ENCODE results near the gene JUN. TPM values are rescaled to one million over a fixed set of nuclear protein-coding genes. Genes with fewer than 3 reads are reported as not detected.

JUN gene
- total and polyA plus RNA-seq, 2 of the 13 experiments (the other 11 are each of a cell fraction or from before 2014, with no cell fraction given), result 18.2 to 22.3 TPM

DNA sequence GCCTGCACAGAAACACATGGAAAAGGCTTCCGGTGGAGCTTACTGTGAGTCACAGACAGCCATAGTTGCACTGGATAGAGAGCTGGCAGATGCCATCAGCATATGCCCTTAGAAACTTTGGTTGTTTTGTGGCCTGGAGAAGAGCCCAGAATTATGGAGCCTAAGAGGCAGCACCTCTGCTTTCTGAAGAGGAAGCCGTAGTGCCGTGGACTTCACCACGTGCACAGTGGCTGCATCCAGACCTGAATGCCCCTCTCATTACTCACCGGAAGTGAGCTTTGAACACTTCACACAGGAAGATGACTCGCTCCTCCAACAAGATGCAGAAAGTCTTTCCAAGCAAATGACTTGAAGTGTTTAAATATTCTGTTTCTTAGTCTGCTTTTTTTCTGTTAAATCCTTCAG is 28.4 kb downstream of the JUN start (continued):
- TF ChIP-seq, protein P1, sequence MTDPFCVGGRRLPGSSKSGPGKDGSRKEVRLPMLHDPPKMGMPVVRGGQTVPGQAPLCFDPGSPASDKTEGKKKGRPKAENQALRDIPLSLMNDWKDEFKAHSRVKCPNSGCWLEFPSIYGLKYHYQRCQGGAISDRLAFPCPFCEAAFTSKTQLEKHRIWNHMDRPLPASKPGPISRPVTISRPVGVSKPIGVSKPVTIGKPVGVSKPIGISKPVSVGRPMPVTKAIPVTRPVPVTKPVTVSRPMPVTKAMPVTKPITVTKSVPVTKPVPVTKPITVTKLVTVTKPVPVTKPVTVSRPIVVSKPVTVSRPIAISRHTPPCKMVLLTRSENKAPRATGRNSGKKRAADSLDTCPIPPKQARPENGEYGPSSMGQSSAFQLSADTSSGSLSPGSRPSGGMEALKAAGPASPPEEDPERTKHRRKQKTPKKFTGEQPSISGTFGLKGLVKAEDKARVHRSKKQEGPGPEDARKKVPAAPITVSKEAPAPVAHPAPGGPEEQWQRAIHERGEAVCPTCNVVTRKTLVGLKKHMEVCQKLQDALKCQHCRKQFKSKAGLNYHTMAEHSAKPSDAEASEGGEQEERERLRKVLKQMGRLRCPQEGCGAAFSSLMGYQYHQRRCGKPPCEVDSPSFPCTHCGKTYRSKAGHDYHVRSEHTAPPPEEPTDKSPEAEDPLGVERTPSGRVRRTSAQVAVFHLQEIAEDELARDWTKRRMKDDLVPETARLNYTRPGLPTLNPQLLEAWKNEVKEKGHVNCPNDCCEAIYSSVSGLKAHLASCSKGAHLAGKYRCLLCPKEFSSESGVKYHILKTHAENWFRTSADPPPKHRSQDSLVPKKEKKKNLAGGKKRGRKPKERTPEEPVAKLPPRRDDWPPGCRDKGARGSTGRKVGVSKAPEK (CRISPR knock-in tag; IDR thresholded peaks at IDR 0.05; ENCODE audit: borderline replicate concordance), result no peak
- TF ChIP-seq ZMYM3 (CRISPR knock-in tag; IDR thresholded peaks at IDR 0.05) (peak; percentile 36; the same call in 1 of the 2 replicates), EED (CRISPR knock-in tag; IDR thresholded peaks at IDR 0.05) (no peak), PAF1 (CRISPR knock-in tag; IDR thresholded peaks at IDR 0.05) (no peak), ZSCAN9 (CRISPR knock-in tag; IDR thresholded peaks at IDR 0.05; ENCODE audit: borderline replicate concordance) (peak; percentile 89), NBN (conservative IDR thresholded peaks at IDR 0.05) (no peak), CSRNP2 (CRISPR knock-in tag; conservative IDR thresholded peaks at IDR 0.05; ENCODE audit: low read depth) (no peak), ZNF772 (CRISPR knock-in tag; IDR thresholded peaks at IDR 0.05) (peak; percentile 83), BCL6 (CRISPR knock-in tag; IDR thresholded peaks at IDR 0.05) (peak; percentile 45; the same call in 1 of the 2 replicates), THYN1 (CRISPR knock-in tag; IDR thresholded peaks at IDR 0.05; ENCODE audit: borderline replicate concordance, low read depth) (no peak), MIXL1 (CRISPR knock-in tag; IDR thresholded peaks at IDR 0.05) (no peak), NR1H2 (CRISPR knock-in tag; IDR thresholded peaks at IDR 0.05; ENCODE audit: borderline replicate concordance, low read depth) (no peak), KDM5A (IDR thresholded peaks at IDR 0.05; ENCODE audit: borderline replicate concordance, low read length) (no peak), ZFP37 (CRISPR knock-in tag; IDR thresholded peaks at IDR 0.05; ENCODE audit: borderline replicate concordance) (peak; percentile 36; the same call in 1 of the 2 replicates), ARNTL (CRISPR knock-in tag; IDR thresholded peaks at IDR 0.05) (peak; percentile 63; the same call in 1 of the 2 replicates), CBX5 (CRISPR knock-in tag; IDR thresholded peaks at IDR 0.05; ENCODE audit: borderline replicate concordance) (peak; percentile 58; the same call in 1 of the 2 replicates), CEBPB (IDR thresholded peaks at IDR 0.05; ENCODE audit: borderline replicate concordance, low read depth, low read length) (no peak), ASH2L (IDR thresholded peaks at IDR 0.05; ENCODE audit: insufficient read length, low read depth, low read length) (no peak), NPAS2 (CRISPR knock-in tag; IDR thresholded peaks at IDR 0.05; ENCODE audit: borderline replicate concordance) (no peak), RAD21 (CRISPR knock-in tag; IDR thresholded peaks at IDR 0.05) (no peak)
- TF ChIP-seq, protein P2, sequence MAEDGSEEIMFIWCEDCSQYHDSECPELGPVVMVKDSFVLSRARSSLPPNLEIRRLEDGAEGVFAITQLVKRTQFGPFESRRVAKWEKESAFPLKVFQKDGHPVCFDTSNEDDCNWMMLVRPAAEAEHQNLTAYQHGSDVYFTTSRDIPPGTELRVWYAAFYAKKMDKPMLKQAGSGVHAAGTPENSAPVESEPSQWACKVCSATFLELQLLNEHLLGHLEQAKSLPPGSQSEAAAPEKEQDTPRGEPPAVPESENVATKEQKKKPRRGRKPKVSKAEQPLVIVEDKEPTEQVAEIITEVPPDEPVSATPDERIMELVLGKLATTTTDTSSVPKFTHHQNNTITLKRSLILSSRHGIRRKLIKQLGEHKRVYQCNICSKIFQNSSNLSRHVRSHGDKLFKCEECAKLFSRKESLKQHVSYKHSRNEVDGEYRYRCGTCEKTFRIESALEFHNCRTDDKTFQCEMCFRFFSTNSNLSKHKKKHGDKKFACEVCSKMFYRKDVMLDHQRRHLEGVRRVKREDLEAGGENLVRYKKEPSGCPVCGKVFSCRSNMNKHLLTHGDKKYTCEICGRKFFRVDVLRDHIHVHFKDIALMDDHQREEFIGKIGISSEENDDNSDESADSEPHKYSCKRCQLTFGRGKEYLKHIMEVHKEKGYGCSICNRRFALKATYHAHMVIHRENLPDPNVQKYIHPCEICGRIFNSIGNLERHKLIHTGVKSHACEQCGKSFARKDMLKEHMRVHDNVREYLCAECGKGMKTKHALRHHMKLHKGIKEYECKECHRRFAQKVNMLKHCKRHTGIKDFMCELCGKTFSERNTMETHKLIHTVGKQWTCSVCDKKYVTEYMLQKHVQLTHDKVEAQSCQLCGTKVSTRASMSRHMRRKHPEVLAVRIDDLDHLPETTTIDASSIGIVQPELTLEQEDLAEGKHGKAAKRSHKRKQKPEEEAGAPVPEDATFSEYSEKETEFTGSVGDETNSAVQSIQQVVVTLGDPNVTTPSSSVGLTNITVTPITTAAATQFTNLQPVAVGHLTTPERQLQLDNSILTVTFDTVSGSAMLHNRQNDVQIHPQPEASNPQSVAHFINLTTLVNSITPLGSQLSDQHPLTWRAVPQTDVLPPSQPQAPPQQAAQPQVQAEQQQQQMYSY (CRISPR knock-in tag; IDR thresholded peaks at IDR 0.05), result no peak
- TF ChIP-seq, protein P3, sequence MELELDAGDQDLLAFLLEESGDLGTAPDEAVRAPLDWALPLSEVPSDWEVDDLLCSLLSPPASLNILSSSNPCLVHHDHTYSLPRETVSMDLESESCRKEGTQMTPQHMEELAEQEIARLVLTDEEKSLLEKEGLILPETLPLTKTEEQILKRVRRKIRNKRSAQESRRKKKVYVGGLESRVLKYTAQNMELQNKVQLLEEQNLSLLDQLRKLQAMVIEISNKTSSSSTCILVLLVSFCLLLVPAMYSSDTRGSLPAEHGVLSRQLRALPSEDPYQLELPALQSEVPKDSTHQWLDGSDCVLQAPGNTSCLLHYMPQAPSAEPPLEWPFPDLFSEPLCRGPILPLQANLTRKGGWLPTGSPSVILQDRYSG (CRISPR knock-in tag; IDR thresholded peaks at IDR 0.05), result no peak

All from HepG2 (cell line).